Endothelial cell of umbilical vein (primary cell): Measurements from ENCODE around the gene MTCL1. TPM values are rescaled to one million over a fixed set of nuclear protein-coding genes. Genes with fewer than 3 reads are reported as not detected.

Experiments
- BruUV-seq: library from RNA; stranded (reverse); fragments of 400-500 nt; replicated peaks from 2 replicates; lab custom pipeline; 2021; lab: Mats Ljungman, UMichigan
- CTCF ChIA-PET: fragments of 300-600, 350-600 bp; sonication (Branson Sonifier 250); formaldehyde crosslinking; loops from one replicate; lab custom pipeline; 2021; ENCODE audit warnings: antibody characterized with exemption, inconsistent platforms; lab: Charles Lee
- POLR2A ChIA-PET: fragments of 300-600, 350-600 bp; sonication (Branson Sonifier 250); formaldehyde crosslinking; loops from one replicate; lab custom pipeline; 2021; ENCODE audit warnings: antibody characterized with exemption, inconsistent platforms; lab: Charles Lee
- DNase-seq: peaks from one replicate; pipeline ENCODE4 v3.0.0-alpha.2; 2011; ENCODE audit warnings: low read depth, low spot score
- FAIRE-seq: peaks from 2 replicates; lab custom pipeline; 2011; peaks lifted over from hg19 to GRCh38; lab: Jason Lieb, UNC
- H2AFZ ChIP-seq: 2 replicates; pipeline ENCODE4 v1.6.0; 2012; ENCODE audit warnings: low read depth, low read length, control low read depth, inconsistent platforms
- H3K27ac ChIP-seq: 2 replicates; pipeline ENCODE4 v1.5.1; 2011; ENCODE audit warnings: low read depth, mild to moderate bottlenecking, control low read depth, low read length, moderate library complexity; ENCODE audit not compliant: insufficient read depth
- H3K27me3 ChIP-seq, 2 experiments: 2 replicates each; pipeline versions ENCODE4 v1.6.0 to v1.6.1; 2011; ENCODE audit warnings: low read length in 2 of 2, mixed read lengths in 1 of 2; ENCODE audit not compliant: control insufficient read depth in 2 of 2, insufficient read depth in 2 of 2
- H3K36me3 ChIP-seq, 2 experiments: 2 replicates in 1 of 2; 3 replicates in 1 of 2; pipeline ENCODE4 v1.5.1; 2011; ENCODE audit warnings: low read length in 2 of 2, mild to moderate bottlenecking in 1 of 2, moderate library complexity in 1 of 2; ENCODE audit not compliant: control insufficient read depth in 2 of 2, insufficient read depth in 2 of 2; ENCODE audit errors: extremely low read depth in 1 of 2
- H3K4me1 ChIP-seq: 3 replicates; pipeline ENCODE4 v1.5.1; 2011; ENCODE audit warnings: mild to moderate bottlenecking, low read length; ENCODE audit not compliant: control insufficient read depth, insufficient read depth; ENCODE audit errors: extremely low read depth
- H3K4me2 ChIP-seq: 2 replicates; pipeline ENCODE4 v1.6.1; 2011; ENCODE audit warnings: low read length, control low read depth, mixed read lengths; ENCODE audit not compliant: insufficient read depth
- H3K4me3 ChIP-seq, 3 experiments: fragments of 200-600 bp in 1 of 3; sonication (generic), shearing (Covaris generic) in 1 of 3; replicated peaks in 1 of 3; 2 replicates each; pipeline ENCODE4 v1.5.1; 2011 to 2016; ENCODE audit warnings: control low read depth in 3 of 3, low read length in 3 of 3, mild to moderate bottlenecking in 2 of 3, inconsistent platforms in 1 of 3, low read depth in 1 of 3, moderate library complexity in 1 of 3; ENCODE audit not compliant: insufficient read depth in 1 of 3
- H3K79me2 ChIP-seq: 2 replicates; pipeline ENCODE4 v1.6.0; 2012; ENCODE audit warnings: low read length, inconsistent platforms; ENCODE audit not compliant: control insufficient read depth, insufficient read depth
- H3K9ac ChIP-seq: replicated peaks from 2 replicates; pipeline ENCODE3; 2011; ENCODE audit warnings: low read length, control low read depth; ENCODE audit not compliant: insufficient read depth; ENCODE audit errors: extremely low read depth
- H3K9me1 ChIP-seq: replicated peaks from 3 replicates; pipeline ENCODE4 v1.6.0; 2011; ENCODE audit warnings: mild to moderate bottlenecking, low read length; ENCODE audit not compliant: control insufficient read depth, insufficient read depth; ENCODE audit errors: extremely low read depth
- H3K9me3 ChIP-seq: replicated peaks from 2 replicates; pipeline ENCODE4 v1.5.1; 2012; ENCODE audit warnings: low read length, inconsistent platforms; ENCODE audit not compliant: control insufficient read depth, insufficient read depth
- H4K20me1 ChIP-seq: replicated peaks from 2 replicates; pipeline ENCODE3; 2011; ENCODE audit warnings: mild to moderate bottlenecking, low read length; ENCODE audit not compliant: control insufficient read depth, insufficient read depth; ENCODE audit errors: extremely low read depth
- CTCF ChIP-seq, 2 donors: IDR thresholded peaks; 1 replicate in 1 of 2; 2 replicates in 1 of 2; pipeline ENCODE4 v1.5.1; 2011; ENCODE audit warnings: low read length in 2 of 2, mild to moderate bottlenecking in 2 of 2, moderate library complexity in 2 of 2, control low read depth in 1 of 2, inconsistent platforms in 1 of 2, low read depth in 1 of 2; ENCODE audit not compliant: insufficient read depth in 1 of 2; ENCODE audit errors: extremely low read depth in 1 of 2
- EZH2 ChIP-seq: IDR thresholded peaks from 2 replicates; pipeline ENCODE4 v1.6.1; 2012; ENCODE audit warnings: borderline replicate concordance, low read depth, mild to moderate bottlenecking, moderate library complexity, low read length, inconsistent platforms; ENCODE audit not compliant: severe bottlenecking
- FOS ChIP-seq: IDR thresholded peaks from 2 replicates; pipeline ENCODE4 v1.6.1; 2011; ENCODE audit warnings: mild to moderate bottlenecking, low read length, moderate library complexity, borderline replicate concordance; ENCODE audit not compliant: insufficient read depth
- GATA2 ChIP-seq: IDR thresholded peaks from 2 replicates; pipeline ENCODE4 v1.7.0; 2011; ENCODE audit warnings: low read depth, mild to moderate bottlenecking, moderate library complexity, mixed read lengths, low read length; ENCODE audit not compliant: insufficient read length, insufficient read depth
- JUN ChIP-seq: IDR thresholded peaks from 2 replicates; pipeline ENCODE4 v1.6.1; 2011; ENCODE audit warnings: borderline replicate concordance, low read depth; ENCODE audit not compliant: insufficient read length, insufficient read depth
- MAX ChIP-seq: IDR thresholded peaks from 2 replicates; pipeline ENCODE4 v1.6.1; 2011; ENCODE audit not compliant: insufficient read depth, insufficient read length
- MYC ChIP-seq: IDR thresholded peaks from one replicate; pipeline ENCODE4 v1.6.1; 2011; ENCODE audit warnings: mild to moderate bottlenecking, low read depth, low read length
- POLR2A ChIP-seq: IDR thresholded peaks from 2 replicates; pipeline ENCODE4 v1.6.1; 2012; ENCODE audit warnings: low read depth, mild to moderate bottlenecking, control low read depth, low read length
- POLR2AphosphoS5 ChIP-seq: IDR thresholded peaks from 2 replicates; pipeline ENCODE4 v1.6.1; 2012; ENCODE audit warnings: low read depth, mild to moderate bottlenecking, control low read depth, low read length, moderate library complexity; ENCODE audit not compliant: insufficient read depth
- dilution Hi-C: fragments of 300-500 bp; cut with MboI; formaldehyde crosslinking; loops from one replicate; pipeline ENCODE4 v1.15.0; 2019; ENCODE audit warnings: low sequenced_read_pairs; ENCODE audit not compliant: extremely low pct_ligation_motif_present
- intact Hi-C: fragments of 100-400 bp; cut with micrococcal nuclease; formaldehyde crosslinking; loops from one replicate; pipeline ENCODE4 v1.10.0; 2022
- polyA plus RNA-seq, 4 experiments: library from polyadenylated mRNA; depleted of rRNA in 3 of 4; stranded (reverse) in 3 of 4; unstranded in 1 of 4; fragments of >200 nt; gene quantifications; 2 replicates each; pipeline versions ENCODE4 v1.2.1 to v1.2.3, GENCODE V29; 2011 to 2012; ENCODE audit warnings: missing spikeins in 1 of 4
- total RNA-seq: library from RNA; stranded (reverse); gene quantifications from 2 replicates; pipeline ENCODE4 v1.2.3, GENCODE V29; 2021

The MTCL1 gene
- total and polyA plus RNA-seq, 2 donors (not counting 3 experiments of a cell fraction or from before 2014, with no cell fraction given), result 11.9 to 75.7 TPM

GRCh38 chr18:8807488-8807805 is 102.1 kb downstream of the MTCL1 start:
- H3K36me3 ChIP-seq, result peaks cover 2 to 12% of the 10 kb centered on the region in 2 experiments
- H3K4me2 ChIP-seq, result no peak overlapping the region
- H3K9me3 ChIP-seq, result no peaks in the 10 kb centered on the region
- FAIRE-seq, result no peak
- no peaks in the 10 kb centered on the region for H3K4me1 ChIP-seq
- H3K27me3 ChIP-seq, result no peaks in the 10 kb centered on the region
- H3K27ac ChIP-seq, result no peak overlapping the region
- no peak overlapping the region for H2AFZ ChIP-seq
- no peak for DNase-seq
- H3K9me1 ChIP-seq, result no peaks in the 10 kb centered on the region
- no TSS peak for BruUV-seq
- TF ChIP-seq MYC, result no peak
- TF ChIP-seq POLR2A, result no peak
- no peak for TF ChIP-seq EZH2
- no peak for TF ChIP-seq CTCF (IDR thresholded peaks at IDR 0.05; ENCODE audit: extremely low read depth in 1 of 2, insufficient read depth in 1 of 2, low read depth in 1 of 2, low read length in 2 of 2)
- TF ChIP-seq MAX, result no peak
- no peak for TF ChIP-seq JUN
- TF ChIP-seq GATA2, result no peak
- TF ChIP-seq FOS, result no peak
- no peak for TF ChIP-seq POLR2AphosphoS5
- H3K4me3 ChIP-seq, result no peak overlapping the region
- no peaks in the 10 kb centered on the region for H3K79me2 ChIP-seq
- no peak overlapping the region for H3K9ac ChIP-seq
- intact Hi-C loops (no loop called here), dilution Hi-C loops (no loop called here)
- ChIA-PET POLR2A (no interaction called here), CTCF (no interaction called here)
- H4K20me1 ChIP-seq, result no peaks in the 10 kb centered on the region
